Cardiac fibroblast (primary cell): ENCODE data around the gene GNAS.
"Not testable (repeated sequence)": the region's sequence is repeated elsewhere in the genome, so short reads cannot be mapped to it uniquely, and the experiment has no call there.

Source experiments
- DNase-seq, 2 donors: peaks; one replicate each; pipeline versions ENCODE4 v3.0.0 to v3.0.0-alpha.2; 2010; ENCODE audit warnings: low read depth in 2 of 2
- H3K4me3 ChIP-seq, 2 donors: replicated peaks in 1 of 2; 1 replicate in 1 of 2; 2 replicates in 1 of 2; pipeline ENCODE4 v1.5.1; 2011; ENCODE audit warnings: low read depth in 2 of 2, low read length in 2 of 2, mild to moderate bottlenecking in 2 of 2, moderate library complexity in 1 of 2
- CTCF ChIP-seq: IDR thresholded peaks from one replicate; pipeline ENCODE4 v1.5.1; 2011; ENCODE audit warnings: low read depth, mild to moderate bottlenecking, low read length, inconsistent platforms

GNAS gene

GRCh38 chr20:58826271-58826670 lies 26.2 kb upstream of the GNAS start:
- DNase-seq: no peak
- no peak overlapping the region for H3K4me3 ChIP-seq
- TF ChIP-seq CTCF: no peak

GRCh38 chr20:58828136-58828535 lies 24.4 kb upstream of the GNAS start:
- TF ChIP-seq CTCF: no peak
- no peak overlapping the region for H3K4me3 ChIP-seq
- DNase-seq: no peak

GRCh38 chr20:58828804-58829203 lies 23.7 kb upstream of the GNAS start:
- DNase-seq: not testable (repeated sequence)

GRCh38 chr20:58829531-58829941 lies 23.0 kb upstream of the GNAS start:
- TF ChIP-seq CTCF: no peak

More at GRCh38 chr20:58828804-58829203, 23.7 kb upstream of the GNAS start:
- H3K4me3 ChIP-seq: not testable (repeated sequence)

GRCh38 chr20:58832457-58832856 lies 20.1 kb upstream of the GNAS start:
- TF ChIP-seq CTCF: no peak
- peak in 1 of 2 donors; percentile 27 for DNase-seq
- H3K4me3 ChIP-seq: no peak overlapping the region

More at GRCh38 chr20:58829531-58829941, 23.0 kb upstream of the GNAS start:
- peak in 1 of 2 donors; percentile 26 for DNase-seq
- H3K4me3 ChIP-seq: no peak overlapping the region

- no peak for TF ChIP-seq CTCF
- DNase-seq: no peak
- H3K4me3 ChIP-seq: no peak overlapping the region
Measured at GRCh38 chr20:58833921-58834320, 18.6 kb upstream of the GNAS start.

GRCh38 chr20:58835231-58835630 lies 17.3 kb upstream of the GNAS start:
- H3K4me3 ChIP-seq: no peak overlapping the region
- TF ChIP-seq CTCF: no peak

More at GRCh38 chr20:58835231-58835630, 17.3 kb upstream of the GNAS start:
- no peak for DNase-seq
